ENCODE measurements around the gene ICAM4. TPM values are rescaled to one million over a fixed set of nuclear protein-coding genes. Genes with fewer than 3 reads are reported as not detected.

Gene ICAM4
- total and polyA plus RNA-seq, 2 of the 13 experiments (the other 11 are each of a cell fraction or from before 2014, with no cell fraction given) = 2.9 to 4.0 TPM

GRCh38 chr19:10295305-10295846 is 8.6 kb downstream of the ICAM4 start (continued):
- no peak for TF ChIP-seq BCLAF1 (IDR thresholded peaks at IDR 0.05)
- TF ChIP-seq CAMTA2 (CRISPR knock-in tag; IDR thresholded peaks at IDR 0.05; ENCODE audit: borderline replicate concordance) = no peak
- TF ChIP-seq ZNF776 (CRISPR knock-in tag; IDR thresholded peaks at IDR 0.05) = no peak
- no peak for TF ChIP-seq ZNF18 (CRISPR knock-in tag; IDR thresholded peaks at IDR 0.05; ENCODE audit: insufficient replicate concordance)
- TF ChIP-seq PRDM10 (CRISPR knock-in tag; IDR thresholded peaks at IDR 0.05; ENCODE audit: low read depth) = no peak
- no peak for TF ChIP-seq DZIP1 (CRISPR knock-in tag; IDR thresholded peaks at IDR 0.05)
- no peak for TF ChIP-seq NR0B2 (CRISPR knock-in tag; IDR thresholded peaks at IDR 0.05)
- TF ChIP-seq ZBTB37 (CRISPR knock-in tag; IDR thresholded peaks at IDR 0.05) = no peak
- TF ChIP-seq HOXA3 (CRISPR knock-in tag; IDR thresholded peaks at IDR 0.05) = peak; percentile 57
- no peak for TF ChIP-seq RBM39 (IDR thresholded peaks at IDR 0.05; ENCODE audit: low read depth, low read length, poor library complexity, severe bottlenecking)
- no peak for TF ChIP-seq BRF2 (CRISPR knock-in tag; IDR thresholded peaks at IDR 0.05)
- no peak for TF ChIP-seq ZNF883 (CRISPR knock-in tag; IDR thresholded peaks at IDR 0.05; ENCODE audit: not compliant biosample characterization)
